IMR-90 (cell line): ENCODE measurements around the gene GABBR2. TPM values are rescaled to one million over a fixed set of nuclear protein-coding genes. Genes with fewer than 3 reads are reported as not detected.
A peak's percentile ranks its signal among the peaks of the same experiment; 100 is the strongest.

ENCODE experiments used
- ATAC-seq: fragments of 200-7000 bp; cut with Tn5 transposase; 2 replicates; pipeline ENCODE4 v1.9.1; 2020; ENCODE audit warnings: low read depth, mild to moderate bottlenecking, moderate library complexity
- BruUV-seq: library from RNA; stranded (reverse); fragments of 400-500 nt; replicated peaks from 2 replicates; lab custom pipeline; 2021; lab: Mats Ljungman, UMichigan
- CTCF ChIA-PET: fragments of 300-600 bp; formaldehyde crosslinking; extraction: SDS; loops from one replicate; lab custom pipeline; 2021; ENCODE audit warnings: antibody characterized with exemption; lab: Yijun Ruan, JAX
- POLR2A ChIA-PET: fragments of 300-600 bp; sonication (Branson Sonifier 250); formaldehyde crosslinking; loops from one replicate; lab custom pipeline; 2022; ENCODE audit warnings: antibody characterized with exemption; ENCODE audit not compliant: unreplicated experiment; lab: Charles Lee
- DNase-seq: peaks from one replicate; pipeline ENCODE4 v3.0.0; 2013
- H2AFZ ChIP-seq: replicated peaks from 2 replicates; pipeline ENCODE3; 2013; ENCODE audit warnings: low read length, mild to moderate bottlenecking; ENCODE audit not compliant: poor library complexity
- H2AK5ac ChIP-seq: 2 replicates; pipeline ENCODE4 v1.6.1; 2013; ENCODE audit warnings: low read depth, low read length, inconsistent platforms
- H2AK9ac ChIP-seq: replicated peaks from 2 replicates; pipeline ENCODE3; 2013; ENCODE audit warnings: mild to moderate bottlenecking, low read depth, low read length, moderate library complexity; ENCODE audit not compliant: poor library complexity
- H2BK120ac ChIP-seq: 2 replicates; pipeline ENCODE4 v1.6.1; 2013; ENCODE audit warnings: low read depth, low read length, inconsistent platforms
- H2BK15ac ChIP-seq: 3 replicates; pipeline ENCODE4 v1.6.1; 2013; ENCODE audit warnings: low read depth, low read length, inconsistent platforms
- H2BK20ac ChIP-seq: 2 replicates; pipeline ENCODE4 v1.6.1; 2013; ENCODE audit warnings: low read depth, mild to moderate bottlenecking, inconsistent platforms, low read length, moderate library complexity
- H2BK5ac ChIP-seq: 2 replicates; pipeline ENCODE4 v1.6.1; 2013; ENCODE audit warnings: mild to moderate bottlenecking, low read depth, low read length, inconsistent platforms; ENCODE audit not compliant: poor library complexity, severe bottlenecking
- H3K14ac ChIP-seq: replicated peaks from 2 replicates; pipeline ENCODE4 v1.6.1; 2013; ENCODE audit warnings: low read depth, low read length, inconsistent platforms
- H3K18ac ChIP-seq: 2 replicates; pipeline ENCODE4 v1.6.1; 2013; ENCODE audit warnings: low read depth, low read length, control low read depth
- H3K23ac ChIP-seq: 2 replicates; pipeline ENCODE4 v1.6.1; 2013; ENCODE audit warnings: low read depth, low read length, inconsistent platforms
- H3K27ac ChIP-seq: 2 replicates; pipeline ENCODE4 v1.5.1; 2013; ENCODE audit warnings: mild to moderate bottlenecking, control low read depth, low read length; ENCODE audit not compliant: insufficient read depth
- H3K27me3 ChIP-seq: 2 replicates; pipeline ENCODE4 v1.6.1; 2013; ENCODE audit warnings: low read length; ENCODE audit not compliant: control insufficient read depth, insufficient read depth
- H3K36me3 ChIP-seq: 2 replicates; pipeline ENCODE4 v1.6.1; 2013; ENCODE audit warnings: low read length, mixed read lengths; ENCODE audit not compliant: control insufficient read depth, insufficient read depth
- H3K4ac ChIP-seq: 2 replicates; pipeline ENCODE4 v1.6.1; 2013; ENCODE audit warnings: low read depth, low read length, inconsistent platforms
- H3K4me1 ChIP-seq: 2 replicates; pipeline ENCODE4 v1.6.1; 2013; ENCODE audit warnings: low read length, mixed read lengths; ENCODE audit not compliant: control insufficient read depth, insufficient read depth
- H3K4me2 ChIP-seq: 2 replicates; pipeline ENCODE4 v1.6.1; 2013; ENCODE audit warnings: low read depth, mild to moderate bottlenecking, control low read depth, low read length, moderate library complexity
- H3K4me3 ChIP-seq: 2 replicates; pipeline ENCODE4 v1.5.1; 2013; ENCODE audit warnings: low read depth, mild to moderate bottlenecking, control low read depth, low read length, moderate library complexity; ENCODE audit not compliant: insufficient read depth
- H3K56ac ChIP-seq: 2 replicates; pipeline ENCODE4 v1.6.1; 2013; ENCODE audit warnings: low read length, inconsistent platforms; ENCODE audit not compliant: insufficient read depth; ENCODE audit errors: extremely low read depth
- H3K79me1 ChIP-seq, 2 experiments: 2 replicates each; pipeline ENCODE4 v1.6.1; 2013; ENCODE audit warnings: low read length in 2 of 2, inconsistent platforms in 1 of 2, low read depth in 1 of 2
- H3K9ac ChIP-seq: 2 replicates; pipeline ENCODE4 v1.6.1; 2013; ENCODE audit warnings: low read depth, low read length, control low read depth
- H3K9me1 ChIP-seq: 2 replicates; pipeline ENCODE4 v1.6.1; 2013; ENCODE audit warnings: low read length, inconsistent platforms; ENCODE audit not compliant: insufficient read depth
- H3K9me3 ChIP-seq: 2 replicates; pipeline ENCODE4 v1.6.1; 2013; ENCODE audit warnings: low read length; ENCODE audit not compliant: control insufficient read depth, insufficient read depth
- H4K20me1 ChIP-seq: 2 replicates; pipeline ENCODE4 v1.6.1; 2013; ENCODE audit warnings: low read length, inconsistent platforms; ENCODE audit not compliant: insufficient read depth
- H4K5ac ChIP-seq: 2 replicates; pipeline ENCODE4 v1.6.1; 2013; ENCODE audit warnings: mild to moderate bottlenecking, low read depth, low read length, control low read depth
- H4K8ac ChIP-seq, 2 experiments: 2 replicates each; pipeline ENCODE4 v1.6.1; 2013; ENCODE audit warnings: low read depth in 2 of 2, low read length in 2 of 2, control low read depth in 1 of 2, inconsistent platforms in 1 of 2
- H4K91ac ChIP-seq: 2 replicates; pipeline ENCODE4 v1.6.1; 2013; ENCODE audit warnings: low read depth, low read length, inconsistent platforms; ENCODE audit not compliant: insufficient read depth
- BHLHE40 ChIP-seq: fragments of 150-350 bp; IDR thresholded peaks from 2 replicates; pipeline ENCODE4 v1.6.1; 2016; ENCODE audit warnings: mild to moderate bottlenecking, low read depth, low read length
- CEBPB ChIP-seq: IDR thresholded peaks from 2 replicates; pipeline ENCODE4 v1.6.1; 2012; ENCODE audit warnings: low read depth, low read length, improper control_type of control experiment
- CHD1 ChIP-seq: IDR thresholded peaks from 2 replicates; pipeline ENCODE4 v1.6.1; 2012; ENCODE audit warnings: low read depth, low read length, improper control_type of control experiment
- MAFK ChIP-seq: IDR thresholded peaks from 2 replicates; pipeline ENCODE4 v1.6.1; 2012; ENCODE audit warnings: low read depth, low read length, improper control_type of control experiment
- MAZ ChIP-seq: IDR thresholded peaks from 2 replicates; pipeline ENCODE4 v1.6.1; 2012; ENCODE audit warnings: low read depth, mild to moderate bottlenecking, low read length, improper control_type of control experiment, moderate library complexity, borderline replicate concordance
- POLR2A ChIP-seq: IDR thresholded peaks from 2 replicates; pipeline ENCODE4 v1.6.1; 2012; ENCODE audit warnings: mild to moderate bottlenecking, low read depth, low read length
- RAD21 ChIP-seq: IDR thresholded peaks from 2 replicates; pipeline ENCODE4 v1.6.1; 2012; ENCODE audit warnings: low read length, improper control_type of control experiment
- RCOR1 ChIP-seq: IDR thresholded peaks from 2 replicates; pipeline ENCODE4 v1.6.1; 2012; ENCODE audit warnings: mild to moderate bottlenecking, low read length, improper control_type of control experiment; ENCODE audit not compliant: insufficient replicate concordance
- WGBS, 2 experiments: methylation state at CpG; one replicate each; pipeline versions ENCODE4 v1.1.5 to v1.1.7; 2013; ENCODE audit warnings: missing lambda C conversion rate in 2 of 2; ENCODE audit not compliant: insufficient read length in 1 of 2; ENCODE audit errors: extremely low coverage in 2 of 2; 5-methylcytosine and 5-hydroxymethylcytosine counted together
- dilution Hi-C: fragments of 300-500 bp; cut with HindIII; formaldehyde crosslinking; loops from one replicate; pipeline ENCODE4 v1.14.3; 2018; ENCODE audit warnings: low sequenced_read_pairs; ENCODE audit not compliant: unreplicated experiment
- in situ Hi-C: fragments of 300-500 bp; cut with MboI; formaldehyde crosslinking; loops from 3 replicates; pipeline ENCODE4 v1.14.3; 2019; ENCODE audit warnings: low sequenced_read_pairs, inconsistent platforms, mixed read lengths
- intact Hi-C: fragments of 100-400 bp; cut with micrococcal nuclease; formaldehyde crosslinking; loops from 2 replicates; pipeline ENCODE4 v1.10.0; 2022
- polyA plus RNA-seq, 3 experiments: library from polyadenylated mRNA; depleted of rRNA; stranded (reverse); fragments of >200 nt; gene quantifications; 2 replicates each; pipeline ENCODE4 v1.2.3, GENCODE V29; 2012; ENCODE audit warnings: low replicate concordance in 1 of 3
- total RNA-seq: library from RNA; depleted of rRNA; stranded (reverse); fragments of >200 nt; gene quantifications from 2 replicates; pipeline ENCODE4 v1.2.3, GENCODE V29; 2012
- TF ChIP-seq, protein P1 (sequence below): fragments of 150-350 bp; IDR thresholded peaks from 2 replicates; pipeline ENCODE4 v1.6.1; 2017; ENCODE audit warnings: mild to moderate bottlenecking, antibody characterized with exemption, low read length, low read depth

GABBR2 gene
- total and polyA plus RNA-seq, 2 of the 4 experiments (the other 2 are of a cell fraction): 14.2 to 20.3 TPM

DNA sequence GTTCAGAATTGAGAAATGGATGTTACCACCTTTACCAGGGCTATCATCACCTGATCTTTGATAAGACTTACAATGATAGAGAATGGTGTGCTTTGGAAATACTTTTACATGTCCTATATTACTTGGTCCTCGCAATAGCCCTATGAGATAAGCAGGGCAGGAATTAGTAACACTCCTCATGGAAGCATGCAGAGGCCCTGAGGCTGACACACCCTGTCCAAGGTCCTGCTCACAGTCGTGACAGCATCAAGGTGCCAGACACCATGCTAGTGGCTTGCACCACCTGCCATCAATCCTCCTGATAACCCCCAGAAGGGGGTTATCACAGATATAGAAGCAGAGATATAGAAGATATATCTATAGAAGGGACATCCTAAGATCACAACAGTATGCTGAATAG, 236.5 kb downstream of the GABBR2 start:
- dilution Hi-C loops (no loop called here), in situ Hi-C loops (no loop called here), intact Hi-C loops (no loop called here)
- CTCF ChIA-PET: no interaction called here
- POLR2A ChIA-PET: no interaction called here
- ATAC-seq (0 out of 2 replicates have a peak, but pooled peaks have one; percentile 35), DNase-seq (no peak)
- Histone ChIP-seq H3K14ac (no peak overlapping the region), H3K56ac (no peak overlapping the region), H2BK20ac (no peak overlapping the region), H2AK5ac (no peak overlapping the region), H2BK5ac (no peak overlapping the region), H3K18ac (no peak overlapping the region), H4K8ac (no peak overlapping the region), H3K4me1 (no peaks in the 10 kb centered on the region), H3K27me3 (no peaks in the 10 kb centered on the region), H3K27ac (no peak overlapping the region), H3K4ac (no peak overlapping the region), H3K9me1 (no peaks in the 10 kb centered on the region), H3K36me3 (peaks cover 9% of the 10 kb centered on the region), H3K4me2 (no peak overlapping the region), H2BK120ac (no peak overlapping the region), H3K23ac (no peak overlapping the region), H3K9ac (no peak overlapping the region), H4K91ac (no peak overlapping the region), H3K9me3 (no peaks in the 10 kb centered on the region), H2AK9ac (no peak overlapping the region), H3K79me1 (no peaks in the 10 kb centered on the region), H2BK15ac (no peak overlapping the region; the same call in 2 of the 3 replicates), H4K5ac (no peak overlapping the region), H2AFZ (no peak overlapping the region), H4K20me1 (no peaks in the 10 kb centered on the region), H3K4me3 (no peak overlapping the region)
- no TSS peak for BruUV-seq
- TF ChIP-seq MAZ: no peak
- no peak for TF ChIP-seq BHLHE40
- TF ChIP-seq, protein P1, sequence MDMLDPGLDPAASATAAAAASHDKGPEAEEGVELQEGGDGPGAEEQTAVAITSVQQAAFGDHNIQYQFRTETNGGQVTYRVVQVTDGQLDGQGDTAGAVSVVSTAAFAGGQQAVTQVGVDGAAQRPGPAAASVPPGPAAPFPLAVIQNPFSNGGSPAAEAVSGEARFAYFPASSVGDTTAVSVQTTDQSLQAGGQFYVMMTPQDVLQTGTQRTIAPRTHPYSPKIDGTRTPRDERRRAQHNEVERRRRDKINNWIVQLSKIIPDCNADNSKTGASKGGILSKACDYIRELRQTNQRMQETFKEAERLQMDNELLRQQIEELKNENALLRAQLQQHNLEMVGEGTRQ: no peak
- no peak for TF ChIP-seq RCOR1
- TF ChIP-seq CHD1: no peak
- TF ChIP-seq POLR2A: no peak
- TF ChIP-seq MAFK: no peak
- TF ChIP-seq RAD21: no peak
- no peak for TF ChIP-seq CEBPB
- no CpG with 5 or more reads among the region's 2 CpGs for WGBS, 2 experiments
